ENCODE data around the gene PTPRU.

DNA sequence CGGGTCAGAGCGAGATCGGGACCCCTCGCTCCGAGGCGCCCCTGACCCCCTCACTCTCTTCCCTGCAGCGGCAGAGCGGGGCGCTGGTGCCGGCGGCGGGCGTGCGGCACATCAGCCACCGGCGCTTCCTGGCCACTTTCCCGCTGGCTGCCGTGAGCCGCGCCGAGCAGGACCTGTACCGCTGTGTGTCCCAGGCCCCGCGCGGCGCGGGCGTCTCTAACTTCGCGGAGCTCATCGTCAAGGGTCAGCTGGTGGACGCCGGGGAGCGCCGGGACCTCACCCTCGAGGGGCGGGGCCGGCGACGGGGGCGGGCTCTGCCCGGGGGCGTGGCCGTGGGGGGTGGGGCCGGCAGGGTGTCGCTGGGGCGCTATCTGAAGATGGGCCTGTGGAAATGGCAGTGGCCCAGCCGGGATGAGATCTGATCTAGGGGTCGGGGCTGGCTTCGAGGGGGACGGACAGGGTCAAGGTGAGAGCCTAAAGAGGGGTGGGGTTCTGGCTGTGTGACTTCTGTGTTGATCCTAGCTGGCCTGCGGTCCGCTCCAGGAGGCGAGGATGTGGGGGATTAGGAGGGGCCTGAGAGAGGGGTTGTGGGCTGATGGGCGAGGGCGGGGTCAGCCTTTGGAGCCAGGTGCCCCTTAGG is 23.6 kb downstream of the PTPRU start:
- TF ChIP-seq, protein P1, sequence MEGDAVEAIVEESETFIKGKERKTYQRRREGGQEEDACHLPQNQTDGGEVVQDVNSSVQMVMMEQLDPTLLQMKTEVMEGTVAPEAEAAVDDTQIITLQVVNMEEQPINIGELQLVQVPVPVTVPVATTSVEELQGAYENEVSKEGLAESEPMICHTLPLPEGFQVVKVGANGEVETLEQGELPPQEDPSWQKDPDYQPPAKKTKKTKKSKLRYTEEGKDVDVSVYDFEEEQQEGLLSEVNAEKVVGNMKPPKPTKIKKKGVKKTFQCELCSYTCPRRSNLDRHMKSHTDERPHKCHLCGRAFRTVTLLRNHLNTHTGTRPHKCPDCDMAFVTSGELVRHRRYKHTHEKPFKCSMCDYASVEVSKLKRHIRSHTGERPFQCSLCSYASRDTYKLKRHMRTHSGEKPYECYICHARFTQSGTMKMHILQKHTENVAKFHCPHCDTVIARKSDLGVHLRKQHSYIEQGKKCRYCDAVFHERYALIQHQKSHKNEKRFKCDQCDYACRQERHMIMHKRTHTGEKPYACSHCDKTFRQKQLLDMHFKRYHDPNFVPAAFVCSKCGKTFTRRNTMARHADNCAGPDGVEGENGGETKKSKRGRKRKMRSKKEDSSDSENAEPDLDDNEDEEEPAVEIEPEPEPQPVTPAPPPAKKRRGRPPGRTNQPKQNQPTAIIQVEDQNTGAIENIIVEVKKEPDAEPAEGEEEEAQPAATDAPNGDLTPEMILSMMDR (IDR thresholded peaks at IDR 0.05 in 4 of 5, conservative IDR thresholded peaks at IDR 0.05 in 1 of 5), result no peak
- TF ChIP-seq POLR2A (IDR thresholded peaks at IDR 0.05), result no peak

Measured in gastrocnemius medialis (tissue), 4 donors.